RPMI8226 (cell line): ENCODE measurements around the gene NLRP3.
"Not testable (repeated sequence)": the region's sequence is repeated elsewhere in the genome, so short reads cannot be mapped to it uniquely, and the experiment has no call there.

Source experiments
- DNase-seq: peaks from one replicate; pipeline ENCODE4 v3.0.0-alpha.2; 2015

Gene NLRP3

GRCh38 chr1:247392088-247392487, 23.9 kb upstream of the NLRP3 start:
- no peak for DNase-seq

DNA sequence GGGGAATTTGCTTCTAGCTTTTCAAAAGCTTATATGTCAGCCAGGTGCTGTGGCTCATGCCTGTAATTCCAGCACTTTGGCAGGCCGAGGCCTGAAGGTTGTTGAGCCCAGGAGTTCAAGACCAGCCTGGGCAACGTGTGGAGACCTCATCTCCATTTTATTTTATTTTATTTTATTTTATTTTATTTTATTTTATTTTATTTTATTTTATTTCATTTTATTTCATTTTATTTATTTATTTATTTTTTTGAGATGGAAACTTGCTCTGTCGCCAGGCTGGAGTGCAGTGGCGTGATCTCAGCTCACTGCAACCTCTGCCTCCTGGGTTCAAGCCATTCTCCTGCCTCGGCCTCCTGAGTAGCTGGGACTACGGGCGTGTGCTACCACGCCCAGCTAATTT, 20.9 kb upstream of the NLRP3 start:
- not testable (repeated sequence) for DNase-seq

DNA sequence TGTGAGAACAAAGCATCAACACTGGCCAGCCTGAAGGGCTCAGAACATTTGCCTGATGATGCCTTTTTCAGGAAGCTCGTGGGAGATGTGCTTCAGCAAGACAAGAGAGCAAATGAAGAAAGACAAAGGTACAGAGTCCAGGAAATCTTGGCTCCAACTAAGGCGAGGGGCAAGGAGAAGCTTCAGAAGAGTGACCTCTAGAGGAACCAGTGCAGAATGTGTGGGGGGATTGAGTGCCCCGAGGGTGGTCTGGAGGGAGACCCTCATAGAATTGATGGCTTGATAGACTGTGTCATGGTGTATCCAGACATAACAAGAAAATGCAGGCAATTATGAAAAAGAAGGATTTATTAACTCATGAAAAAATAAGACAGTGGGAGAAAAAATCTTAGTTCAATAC, 15.3 kb upstream of the NLRP3 start:
- no peak for DNase-seq

DNA sequence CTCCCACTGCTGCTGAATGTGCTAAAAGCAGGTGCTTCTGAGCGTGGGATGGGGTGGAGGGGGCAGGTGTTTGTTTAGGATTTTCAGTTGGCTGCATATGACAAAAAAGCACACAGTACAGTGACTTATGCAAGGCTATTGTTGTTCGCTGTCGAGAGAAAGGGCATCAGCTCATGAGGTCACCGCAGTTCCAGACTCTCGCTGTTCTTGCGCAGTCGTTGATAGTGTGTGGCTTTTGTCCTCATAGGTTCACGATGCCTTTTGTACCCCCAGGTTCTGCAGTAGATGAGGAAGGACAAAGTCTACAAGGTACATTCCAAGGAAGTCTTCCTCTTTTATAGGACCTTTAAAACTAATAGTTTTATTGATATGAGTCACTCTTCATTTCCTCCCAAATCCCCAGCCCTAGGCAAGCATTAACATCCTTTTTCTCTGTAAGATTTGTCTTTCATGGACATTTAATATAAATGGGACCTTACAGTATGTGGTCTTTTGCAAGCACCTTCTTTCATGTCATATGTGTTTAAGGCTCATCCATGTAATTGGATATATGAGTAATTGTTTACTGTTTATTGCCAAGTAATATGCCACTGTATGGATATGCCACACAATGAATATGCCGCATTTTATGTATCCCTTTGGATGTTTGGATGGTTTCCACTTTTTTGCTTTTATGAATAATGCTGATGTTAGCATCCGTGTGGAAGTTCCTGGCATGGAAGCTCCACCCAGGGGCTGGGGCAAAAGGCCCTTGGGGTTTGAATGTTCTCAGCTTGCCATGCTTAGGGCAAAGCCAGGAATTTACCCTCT, 14.5 kb upstream of the NLRP3 start:
- DNase-seq = peak; percentile 45

DNA sequence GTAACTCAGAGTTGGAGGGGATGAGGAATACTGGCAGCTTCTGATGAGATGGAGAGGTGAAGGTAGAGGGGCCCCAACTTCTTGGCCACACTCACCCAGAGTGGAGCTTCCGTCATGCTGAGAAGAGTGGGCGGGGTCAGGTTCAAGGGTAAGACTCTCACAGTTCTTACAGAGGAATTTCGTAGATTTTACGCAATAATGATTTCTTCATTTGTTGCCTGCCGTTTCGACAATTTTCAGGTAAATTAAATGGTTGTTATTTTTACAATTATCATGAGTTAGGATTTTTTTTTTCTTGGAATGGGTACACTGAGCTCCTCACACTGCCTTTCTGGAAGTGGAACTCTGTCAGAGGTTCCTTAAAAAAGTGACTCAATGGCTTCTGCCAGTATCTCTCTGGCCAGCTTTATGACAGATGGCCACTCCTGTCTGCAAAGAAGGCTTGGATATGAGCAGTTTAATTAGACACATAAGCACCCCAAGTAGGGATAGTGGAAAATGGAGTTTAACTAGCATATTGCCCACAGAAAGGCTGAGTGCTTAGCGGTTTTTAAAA, 13.8 kb upstream of the NLRP3 start:
- no peak for DNase-seq

GRCh38 chr1:247406014-247406656, 9.8 kb upstream of the NLRP3 start:
- no peak for DNase-seq

GRCh38 chr1:247407180-247407616, 8.8 kb upstream of the NLRP3 start:
- peak; percentile 40 for DNase-seq

- DNase-seq = no peak
Observed at GRCh38 chr1:247408100-247408499, 7.9 kb upstream of the NLRP3 start.

GRCh38 chr1:247409869-247410544, 6.0 kb upstream of the NLRP3 start:
- peak; percentile 48 for DNase-seq

DNA sequence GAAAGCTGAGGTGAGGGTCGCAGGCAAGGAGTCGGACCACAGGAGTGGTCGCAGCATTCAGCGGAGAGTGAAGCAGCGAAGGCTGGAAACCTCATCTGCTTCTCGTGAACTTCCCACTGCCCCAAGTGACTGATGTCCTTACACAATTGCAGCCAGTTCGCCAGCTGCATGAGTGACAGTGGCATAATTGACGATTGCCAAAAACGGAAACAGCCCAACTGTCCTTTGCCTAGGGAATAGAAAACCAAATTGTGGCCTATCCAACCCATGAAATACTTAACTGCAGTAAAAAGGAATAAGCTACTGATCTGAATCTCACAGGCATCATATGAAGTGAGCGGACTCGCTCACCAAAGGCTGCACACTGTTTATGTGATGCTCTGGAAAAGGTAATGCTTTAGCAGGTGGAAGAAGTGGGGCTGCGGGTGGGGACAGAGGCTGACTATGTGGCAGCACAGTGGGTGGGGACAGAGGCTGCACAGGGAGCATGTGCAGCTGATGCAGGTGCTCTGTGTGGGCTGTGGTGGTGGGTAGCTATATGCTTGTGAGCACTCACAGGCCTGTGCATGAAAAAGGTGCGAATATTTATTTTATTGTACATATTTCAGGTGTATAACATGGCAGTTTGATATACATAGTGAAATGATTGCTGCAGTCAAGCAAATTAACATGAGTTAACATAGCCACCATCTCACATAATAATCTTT, 4.2 kb upstream of the NLRP3 start:
- DNase-seq = no peak

GRCh38 chr1:247417831-247418230, 1.9 kb downstream of the NLRP3 start:
- DNase-seq = no peak

GRCh38 chr1:247419336-247419735, 3.4 kb downstream of the NLRP3 start:
- DNase-seq = no peak

DNA sequence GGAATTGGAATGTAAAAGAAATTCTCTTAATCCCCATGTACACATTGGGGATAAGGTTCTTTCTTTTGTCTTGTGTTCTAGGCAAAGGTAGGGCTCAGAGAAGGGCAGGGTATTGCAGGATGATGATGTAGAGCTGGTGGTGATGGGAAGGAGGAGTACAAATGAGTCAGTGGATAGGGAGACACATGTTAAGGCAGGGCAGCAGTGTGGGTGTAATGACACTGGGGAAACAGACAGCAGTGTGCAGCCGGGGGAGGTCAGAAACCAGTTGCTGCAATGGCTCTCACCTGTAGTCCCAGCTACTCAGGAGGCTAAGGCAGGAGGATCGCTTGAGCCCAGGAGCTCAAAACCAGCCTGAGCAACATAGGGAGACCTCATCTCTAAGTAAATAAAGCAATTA, 5.1 kb downstream of the NLRP3 start:
- DNase-seq = no peak

DNA sequence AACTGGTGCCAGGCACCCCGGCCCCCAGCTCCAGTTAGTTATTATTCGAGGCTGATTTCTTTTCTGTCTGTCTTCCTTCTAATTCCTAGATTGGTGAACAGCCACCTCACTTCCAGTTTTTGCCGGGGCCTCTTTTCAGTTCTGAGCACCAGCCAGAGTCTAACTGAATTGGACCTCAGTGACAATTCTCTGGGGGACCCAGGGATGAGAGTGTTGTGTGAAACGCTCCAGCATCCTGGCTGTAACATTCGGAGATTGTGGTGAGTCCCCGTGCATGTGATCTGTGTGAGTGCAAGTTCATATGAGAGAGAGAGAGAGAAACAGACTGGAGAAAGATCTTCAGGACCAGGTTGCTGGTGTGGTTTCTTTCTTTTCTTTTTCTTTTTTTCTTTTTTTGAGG, 13.5 kb downstream of the NLRP3 start:
- no peak for DNase-seq

DNA sequence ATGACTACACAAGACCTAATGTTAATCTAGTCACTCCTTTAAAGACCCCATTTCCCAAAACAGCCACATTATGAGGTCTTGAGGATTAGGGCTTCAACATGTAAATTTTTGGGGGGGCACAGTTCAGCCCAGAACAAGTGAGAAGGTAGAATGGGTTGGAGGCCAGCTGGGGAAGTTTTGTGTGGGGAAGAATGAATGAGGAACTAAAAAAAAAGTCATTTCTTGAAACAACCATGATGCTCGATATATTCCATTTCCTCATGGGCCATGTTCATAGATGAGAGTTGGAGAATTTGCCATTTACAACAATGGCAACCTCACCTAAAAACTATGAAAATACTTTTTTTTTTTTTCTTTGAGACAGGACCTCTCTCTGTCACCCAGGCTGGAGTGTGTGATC, 14.5 kb downstream of the NLRP3 start:
- no peak for DNase-seq

DNA sequence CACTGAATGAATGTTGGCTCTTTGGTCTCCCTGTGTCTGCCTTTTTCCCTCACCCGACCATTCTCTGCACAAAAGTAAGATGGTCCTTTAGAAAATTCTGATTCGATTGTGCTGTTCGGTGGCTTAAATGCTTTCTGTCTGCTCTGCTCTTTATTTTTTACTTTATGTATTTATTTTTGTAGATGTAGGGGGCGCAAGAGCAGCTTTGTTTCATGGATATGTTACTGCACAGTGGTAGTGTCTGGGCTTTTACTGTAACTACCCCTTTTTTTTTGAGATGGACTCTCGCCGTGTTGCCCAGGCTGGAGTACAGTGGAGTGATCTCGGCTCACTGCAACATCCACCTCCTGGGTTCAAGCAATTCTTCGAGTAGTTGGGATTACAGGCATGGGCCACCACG, 15.7 kb downstream of the NLRP3 start:
- no peak for DNase-seq

DNA sequence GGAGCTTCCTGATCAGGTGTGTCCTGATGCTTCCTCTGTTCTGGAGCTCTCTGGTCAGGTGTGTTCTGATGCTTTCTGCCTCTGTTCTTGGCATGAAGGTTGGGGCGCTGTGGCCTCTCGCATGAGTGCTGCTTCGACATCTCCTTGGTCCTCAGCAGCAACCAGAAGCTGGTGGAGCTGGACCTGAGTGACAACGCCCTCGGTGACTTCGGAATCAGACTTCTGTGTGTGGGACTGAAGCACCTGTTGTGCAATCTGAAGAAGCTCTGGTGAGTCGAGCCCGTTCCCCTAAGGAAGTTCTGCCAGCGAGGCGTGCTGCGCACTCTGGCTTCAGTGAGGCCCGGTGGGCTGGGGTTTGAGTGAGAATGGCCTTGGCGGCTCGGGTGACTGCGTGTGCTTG, 18.0 kb downstream of the NLRP3 start:
- DNase-seq = no peak

DNA sequence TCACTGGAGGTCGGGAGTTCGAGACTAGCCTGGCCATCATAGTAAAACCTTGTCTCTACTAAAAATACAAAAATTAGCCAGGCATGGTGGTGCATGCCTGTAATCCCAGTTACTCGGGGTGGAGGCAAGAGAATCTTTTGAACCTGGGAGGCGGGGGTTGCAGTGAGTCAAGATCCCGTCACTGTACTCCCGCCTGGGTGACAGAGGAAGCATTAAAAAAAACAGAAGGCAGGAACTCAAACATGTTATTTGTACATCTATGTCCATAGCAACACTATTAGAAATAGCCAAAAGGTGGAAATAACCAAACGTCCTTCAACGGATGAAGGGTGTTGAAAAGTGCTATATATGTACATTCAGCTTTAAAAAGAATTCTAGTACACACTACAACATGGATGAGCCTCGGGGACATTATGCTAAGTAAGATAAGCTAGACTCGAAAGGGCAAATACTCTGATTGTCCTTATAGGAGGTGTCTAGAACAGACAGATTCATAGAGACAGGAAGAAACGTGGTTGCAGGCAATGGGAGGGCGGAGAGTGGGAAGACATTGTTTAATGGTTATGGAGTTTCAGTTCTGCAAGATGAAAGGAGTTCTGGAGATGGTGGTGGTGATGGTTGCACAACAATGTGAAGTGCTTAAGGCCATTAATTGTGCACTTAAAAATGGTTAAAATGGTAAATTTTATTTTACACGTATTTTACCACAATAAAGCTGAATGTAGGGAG, 19.2 kb downstream of the NLRP3 start:
- DNase-seq = peak; percentile 46

GRCh38 chr1:247435759-247436147, 19.8 kb downstream of the NLRP3 start:
- no peak for DNase-seq

- no peak for DNase-seq
Observed at GRCh38 chr1:247437551-247438505, 21.9 kb downstream of the NLRP3 start.

- peak; percentile 32 for DNase-seq
Observed at GRCh38 chr1:247440001-247440620, 24.1 kb downstream of the NLRP3 start.
